Renal pelvis (tissue), 4 donors: ENCODE data around the gene CDKAL1. TPM values are rescaled to one million over a fixed set of nuclear protein-coding genes. Genes with fewer than 3 reads are reported as not detected.

Experiments
- DNase-seq: peaks from one replicate; pipeline ENCODE4 v3.0.0-alpha.2; 2013
- polyA plus RNA-seq, 3 donors: library from polyadenylated mRNA; unstranded; fragments of 120-200 nt; gene quantifications; one replicate each; pipeline ENCODE4 v1.2.1, GENCODE V29; 2013; ENCODE audit not compliant: insufficient read length in 3 of 3

Gene CDKAL1
- polyA plus RNA-seq, 3 donors = 15.9 to 22.8 (median 18.7) TPM

GRCh38 chr6:21277601-21278374 lies 743.5 kb downstream of the CDKAL1 start:
- DNase-seq = no peak

- DNase-seq = no peak
Observed at GRCh38 chr6:21278375-21278745, 744.1 kb downstream of the CDKAL1 start.

- DNase-seq = no peak
Observed at GRCh38 chr6:21279619-21280018, 745.4 kb downstream of the CDKAL1 start.

- DNase-seq = no peak
Observed at GRCh38 chr6:21281366-21281765, 747.1 kb downstream of the CDKAL1 start.

Other genes starting within 250 kb of the CDKAL1 start
- gene E2F3, start 132.6 kb upstream of the CDKAL1 start, polyA plus RNA-seq = 10 to 100 TPM; 18.0 to 20.7 (median 20.7) TPM